SJSA1 (cell line): Measurements from ENCODE around the gene ATP8A2. TPM values are rescaled to one million over a fixed set of nuclear protein-coding genes. Genes with fewer than 3 reads are reported as not detected.
"Not testable (repeated sequence)": the region's sequence is repeated elsewhere in the genome, so short reads cannot be mapped to it uniquely, and the experiment has no call there.

Experiments used
- DNase-seq, 2 experiments: peaks; one replicate each; pipeline ENCODE4 v3.0.0-alpha.2; 2015 to 2020; ENCODE audit warnings: low spot score in 2 of 2, low read depth in 1 of 2
- H3K27ac ChIP-seq: fragments of 250-450 bp; sonication (Bioruptor Pico); 2 replicates; pipeline ENCODE4 v1.5.1; 2020; ENCODE audit warnings: mild to moderate bottlenecking, moderate library complexity
- H3K27me3 ChIP-seq: fragments of 250-450 bp; sonication (Bioruptor Pico); replicated peaks from 2 replicates; pipeline ENCODE4 v1.5.1; 2020; ENCODE audit warnings: mild to moderate bottlenecking, moderate library complexity
- H3K36me3 ChIP-seq: fragments of 250-450 bp; sonication (Bioruptor Pico); 2 replicates; pipeline ENCODE4 v1.5.1; 2020; ENCODE audit warnings: mild to moderate bottlenecking
- H3K4me1 ChIP-seq: fragments of 250-450 bp; sonication (Bioruptor Pico); replicated peaks from 2 replicates; pipeline ENCODE4 v1.6.1; 2021; ENCODE audit warnings: mild to moderate bottlenecking
- H3K4me3 ChIP-seq: fragments of 250-450 bp; sonication (Bioruptor Pico); 2 replicates; pipeline ENCODE4 v1.5.1; 2020; ENCODE audit warnings: mild to moderate bottlenecking
- H3K9me3 ChIP-seq: fragments of 250-450 bp; sonication (Bioruptor Pico); replicated peaks from 2 replicates; pipeline ENCODE4 v1.5.1; 2020; ENCODE audit warnings: mild to moderate bottlenecking
- total RNA-seq: library from RNA; depleted of rRNA; stranded (reverse); fragments of >200 nt; shearing (Covaris generic); gene quantifications from 2 replicates; pipeline ENCODE4 v1.2.3, GENCODE V29; 2014

The ATP8A2 gene
- total RNA-seq, 1 experiment from 2014 or later = 0.13 TPM

DNA sequence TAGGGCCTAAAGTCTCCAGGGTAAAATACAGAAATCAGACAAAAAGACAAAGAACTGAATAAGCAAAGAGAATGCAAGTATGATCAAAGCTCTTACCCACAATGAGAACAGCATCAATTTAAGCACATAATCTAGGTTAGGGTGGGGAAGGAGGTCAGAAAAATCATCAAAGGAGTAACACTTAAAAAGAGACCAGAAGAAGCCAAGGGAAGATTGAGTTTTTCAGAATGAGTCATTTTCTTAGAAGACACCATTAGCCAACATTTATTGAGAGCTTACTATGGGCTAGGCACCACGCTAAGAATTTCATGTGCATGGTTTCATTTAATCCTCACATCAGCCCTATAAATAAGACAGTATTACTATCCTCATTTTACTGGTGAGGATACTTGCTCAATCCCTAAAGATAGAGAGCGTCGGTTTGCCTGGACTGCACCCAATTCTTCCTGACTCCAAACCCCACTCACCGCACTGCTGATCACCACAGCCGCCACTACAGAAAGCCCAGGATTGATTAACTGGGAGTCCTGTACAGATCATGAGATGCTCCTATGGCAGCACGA is 681.7 kb downstream of the ATP8A2 start:
- peaks cover 28% of the 10 kb centered on the region for H3K27me3 ChIP-seq

DNA sequence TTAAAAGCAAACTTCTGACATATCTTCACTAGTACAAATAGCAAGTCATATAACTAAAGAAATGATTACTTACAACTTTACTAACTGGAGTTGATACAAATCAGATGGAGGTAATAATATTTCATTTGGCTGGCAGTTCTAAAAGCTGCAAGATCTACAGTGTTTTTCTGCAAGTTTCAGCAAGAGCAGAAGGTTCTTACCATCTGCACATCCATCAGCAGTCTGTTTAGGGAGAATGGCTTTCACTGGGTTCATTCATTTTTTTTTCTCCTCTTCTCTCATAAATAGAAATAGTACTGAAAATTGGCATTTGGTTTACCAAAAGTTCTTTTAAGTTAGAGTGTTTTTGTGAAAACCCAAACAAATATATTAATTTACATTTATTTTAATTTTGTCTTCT is 683.1 kb downstream of the ATP8A2 start:
- 0 out of 2 replicates have a peak, but pooled peaks cover 2% of the 10 kb centered on the region for H3K9me3 ChIP-seq
- H3K4me1 ChIP-seq = peaks cover 23% of the 10 kb centered on the region
- H3K36me3 ChIP-seq = no peaks in the 10 kb centered on the region
- no peak overlapping the region for H3K27ac ChIP-seq
- no peak overlapping the region for H3K4me3 ChIP-seq
- no peak for DNase-seq
- H3K27me3 ChIP-seq = peaks cover 18% of the 10 kb centered on the region

More for the DNA sequence above, 681.7 kb downstream of the ATP8A2 start:
- H3K4me1 ChIP-seq = peaks cover 28% of the 10 kb centered on the region
- H3K4me3 ChIP-seq = no peak overlapping the region
- no peaks in the 10 kb centered on the region for H3K36me3 ChIP-seq
- no peak for DNase-seq
- 0 out of 2 replicates have a peak, but pooled peaks cover 2% of the 10 kb centered on the region for H3K9me3 ChIP-seq
- no peak overlapping the region for H3K27ac ChIP-seq

DNA sequence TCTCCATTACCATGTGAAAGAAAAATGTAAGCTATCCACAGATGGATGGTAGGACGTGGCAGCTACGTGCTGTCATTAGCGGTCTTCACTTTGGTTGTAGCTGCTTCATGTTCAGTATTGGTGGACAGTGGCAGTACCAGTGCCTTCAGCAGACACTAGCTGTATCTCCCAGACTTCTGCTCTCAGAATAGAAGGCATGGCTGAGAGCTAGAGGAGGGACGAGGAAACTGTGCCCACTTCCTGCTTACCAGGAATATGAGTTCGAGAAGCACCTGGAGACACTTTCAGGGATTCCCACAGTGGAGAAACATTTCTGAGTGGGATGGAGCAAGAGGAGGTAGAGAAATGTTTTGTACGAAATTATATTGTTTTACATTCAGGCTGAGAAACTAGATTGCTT is 686.9 kb downstream of the ATP8A2 start:
- Histone ChIP-seq H3K36me3 (no peaks in the 10 kb centered on the region), H3K4me3 (no peak overlapping the region), H3K27me3 (no peaks in the 10 kb centered on the region), H3K27ac (no peak overlapping the region), H3K9me3 (no peaks in the 10 kb centered on the region), H3K4me1 (peaks cover 9% of the 10 kb centered on the region)
- DNase-seq = no peak

DNA sequence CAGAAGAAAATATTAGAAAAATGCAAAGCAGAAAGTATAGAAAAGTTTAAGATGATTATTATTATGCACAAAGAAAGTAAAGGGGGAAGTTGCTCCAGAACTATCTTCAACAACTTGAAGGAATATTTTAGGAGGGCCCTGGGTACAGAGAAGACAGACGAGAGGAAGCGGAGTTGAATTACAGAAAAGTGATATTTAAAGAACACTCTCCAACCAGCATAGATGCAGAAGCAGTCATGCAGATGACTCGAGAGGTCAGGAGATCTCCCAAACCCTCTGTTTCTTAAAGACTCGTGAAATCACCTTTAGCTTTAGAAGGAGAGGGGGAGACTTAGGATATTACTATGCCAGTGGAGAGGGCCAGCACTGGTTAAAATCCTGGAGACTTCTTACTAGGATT is 688.6 kb downstream of the ATP8A2 start:
- Histone ChIP-seq H3K27ac (no peak overlapping the region), H3K36me3 (no peaks in the 10 kb centered on the region), H3K4me3 (no peak overlapping the region), H3K9me3 (no peaks in the 10 kb centered on the region), H3K27me3 (no peaks in the 10 kb centered on the region), H3K4me1 (peaks cover 9% of the 10 kb centered on the region)
- DNase-seq = no peak

DNA sequence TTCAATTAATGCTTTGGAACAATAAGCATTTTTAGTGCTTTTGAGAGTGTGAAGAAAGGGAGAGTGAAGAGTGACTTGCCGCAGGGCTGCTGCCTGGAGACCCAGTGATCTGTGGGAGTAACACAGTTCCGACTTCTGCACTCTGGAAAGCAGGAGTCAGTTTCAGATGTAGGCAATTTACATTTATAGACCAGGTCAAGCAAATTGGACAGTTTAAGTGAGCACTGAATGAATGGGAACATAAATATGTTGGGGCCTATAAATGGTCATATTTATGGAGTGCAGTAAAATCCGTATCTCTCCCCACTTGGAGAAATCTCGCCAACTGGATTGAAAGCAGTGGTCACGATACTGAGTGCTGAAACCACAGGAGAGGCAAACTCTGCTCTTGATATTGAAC is 689.5 kb downstream of the ATP8A2 start:
- peaks cover 9% of the 10 kb centered on the region for H3K4me1 ChIP-seq
- H3K27me3 ChIP-seq = no peaks in the 10 kb centered on the region
- H3K9me3 ChIP-seq = no peaks in the 10 kb centered on the region
- no peak overlapping the region for H3K27ac ChIP-seq
- H3K4me3 ChIP-seq = no peak overlapping the region
- H3K36me3 ChIP-seq = no peaks in the 10 kb centered on the region
- no peak for DNase-seq

DNA sequence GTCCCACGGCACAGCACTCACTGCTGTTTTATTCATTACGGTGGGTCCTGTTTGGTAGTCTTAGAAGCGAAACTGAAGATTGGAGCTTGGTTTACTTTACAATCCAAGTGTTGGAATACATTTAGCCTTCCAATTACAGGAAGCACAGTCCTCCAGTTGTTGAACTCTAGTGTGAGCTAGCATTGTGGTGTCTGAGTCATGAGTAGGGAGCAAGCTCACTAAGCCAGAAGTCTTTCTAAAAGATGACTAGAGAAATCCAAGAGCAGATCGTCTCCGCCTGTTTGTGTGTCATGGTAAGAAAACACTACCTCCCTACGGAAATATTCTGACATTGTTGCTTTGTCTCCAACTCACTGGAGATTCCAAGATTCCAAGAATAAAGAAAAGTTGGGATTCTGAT is 690.2 kb downstream of the ATP8A2 start:
- DNase-seq = peak; percentile 53 to 56
- peaks cover 9% of the 10 kb centered on the region for H3K4me1 ChIP-seq
- no peaks in the 10 kb centered on the region for H3K9me3 ChIP-seq
- no peaks in the 10 kb centered on the region for H3K36me3 ChIP-seq
- no peaks in the 10 kb centered on the region for H3K27me3 ChIP-seq
- no peak overlapping the region for H3K4me3 ChIP-seq
- peak overlapping the region; percentile 27 for H3K27ac ChIP-seq

DNA sequence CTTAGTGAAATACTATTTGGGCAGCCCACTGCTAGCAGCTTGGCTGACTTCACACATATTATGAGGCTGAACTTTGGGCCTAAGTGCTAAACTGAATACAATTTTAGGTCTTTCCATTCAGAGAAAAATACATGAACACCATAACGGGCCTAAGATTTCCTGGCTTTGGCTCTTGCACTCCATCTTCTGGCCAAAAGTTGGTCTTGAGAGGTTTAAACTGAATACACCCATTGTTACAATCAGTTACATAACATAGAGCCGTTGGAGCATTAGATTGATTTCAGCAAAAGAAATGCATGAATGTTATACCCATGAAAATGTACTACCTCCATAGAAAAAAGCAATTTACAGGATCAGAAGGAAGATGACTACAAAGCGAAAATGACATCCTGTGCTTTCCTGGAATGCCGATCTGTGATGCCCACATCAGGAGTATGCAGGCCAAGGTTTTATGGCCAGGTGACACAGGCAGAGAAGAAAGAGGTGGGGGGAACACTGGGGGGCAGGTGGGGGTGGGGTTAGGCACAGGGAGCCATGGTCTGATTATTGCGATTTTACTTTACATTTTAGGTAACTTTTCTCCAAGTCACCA is 691.2 kb downstream of the ATP8A2 start:
- Histone ChIP-seq H3K27me3 (no peaks in the 10 kb centered on the region), H3K27ac (no peak overlapping the region), H3K9me3 (no peaks in the 10 kb centered on the region), H3K4me3 (no peak overlapping the region), H3K36me3 (no peaks in the 10 kb centered on the region), H3K4me1 (peaks cover 14% of the 10 kb centered on the region)
- DNase-seq = peak in 1 of 2 experiments; percentile 35

DNA sequence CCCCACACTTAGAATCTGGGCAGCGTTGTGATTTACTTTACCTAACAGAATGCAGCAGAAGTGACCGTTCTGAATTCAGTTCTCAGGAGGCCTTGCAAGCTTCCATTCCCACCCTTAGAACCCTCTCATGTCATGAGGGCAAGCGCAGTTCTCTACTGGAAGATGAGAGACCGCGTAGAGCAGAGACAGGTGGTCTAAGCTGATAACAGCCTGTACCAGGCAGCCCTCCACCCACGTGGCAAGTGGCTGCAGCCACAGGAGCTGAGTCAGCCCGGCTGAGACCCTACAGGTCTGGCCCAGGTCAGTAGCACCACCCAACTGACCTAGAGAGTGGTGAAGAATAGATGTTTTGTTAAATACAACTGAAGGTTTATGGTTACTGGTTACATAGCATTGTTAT is 694.7 kb downstream of the ATP8A2 start:
- H3K4me3 ChIP-seq, H3K9me3 ChIP-seq, DNase-seq, H3K27me3 ChIP-seq, H3K27ac ChIP-seq, H3K36me3 ChIP-seq: not testable (repeated sequence)
- peaks cover 14% of the 10 kb centered on the region for H3K4me1 ChIP-seq

DNA sequence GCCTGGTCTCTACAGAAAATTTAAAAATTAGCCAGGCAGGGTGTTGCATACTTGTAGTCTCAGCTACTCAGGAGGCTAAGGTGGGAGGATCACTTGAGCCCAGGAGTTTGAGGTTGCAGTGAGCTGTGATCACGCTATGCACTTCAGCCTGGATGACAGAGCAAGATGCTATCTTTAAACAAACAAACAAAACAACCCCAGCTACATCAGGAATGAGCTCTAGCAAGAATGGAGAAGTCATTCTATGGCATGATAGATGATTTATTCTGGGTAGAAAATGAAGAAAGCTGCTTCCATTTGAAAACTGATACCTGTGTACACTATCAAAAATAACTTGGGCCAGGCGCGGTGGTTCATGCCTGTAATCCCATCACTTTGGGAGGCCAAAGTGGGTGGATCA is 695.8 kb downstream of the ATP8A2 start:
- H3K27me3 ChIP-seq = no peaks in the 10 kb centered on the region
- H3K9me3 ChIP-seq = no peaks in the 10 kb centered on the region
- peaks cover 8% of the 10 kb centered on the region for H3K4me1 ChIP-seq
- H3K27ac ChIP-seq = no peak overlapping the region
- DNase-seq = no peak
- H3K36me3 ChIP-seq = no peaks in the 10 kb centered on the region
- no peak overlapping the region for H3K4me3 ChIP-seq

DNA sequence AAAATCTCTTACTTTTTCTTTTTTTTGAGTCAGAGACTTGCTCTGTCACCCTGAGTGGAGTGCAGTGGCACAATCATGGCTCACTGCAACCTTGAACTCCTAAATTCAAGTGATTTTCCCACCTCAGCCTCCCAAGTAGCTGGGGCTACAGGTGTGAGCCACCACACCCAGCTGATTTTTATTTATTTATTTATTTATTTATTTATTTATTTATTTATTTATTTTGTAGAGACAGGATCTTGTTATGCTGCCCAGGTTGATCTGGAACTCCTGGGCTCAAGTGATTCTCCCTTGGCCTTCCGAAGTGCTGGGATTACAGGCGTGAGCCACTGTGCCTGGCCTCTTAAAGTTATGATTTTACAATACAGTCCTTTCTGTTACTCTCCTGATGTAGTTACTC is 696.6 kb downstream of the ATP8A2 start:
- H3K4me1 ChIP-seq, H3K27me3 ChIP-seq, H3K27ac ChIP-seq, DNase-seq, H3K9me3 ChIP-seq, H3K4me3 ChIP-seq, H3K36me3 ChIP-seq: not testable (repeated sequence)

DNA sequence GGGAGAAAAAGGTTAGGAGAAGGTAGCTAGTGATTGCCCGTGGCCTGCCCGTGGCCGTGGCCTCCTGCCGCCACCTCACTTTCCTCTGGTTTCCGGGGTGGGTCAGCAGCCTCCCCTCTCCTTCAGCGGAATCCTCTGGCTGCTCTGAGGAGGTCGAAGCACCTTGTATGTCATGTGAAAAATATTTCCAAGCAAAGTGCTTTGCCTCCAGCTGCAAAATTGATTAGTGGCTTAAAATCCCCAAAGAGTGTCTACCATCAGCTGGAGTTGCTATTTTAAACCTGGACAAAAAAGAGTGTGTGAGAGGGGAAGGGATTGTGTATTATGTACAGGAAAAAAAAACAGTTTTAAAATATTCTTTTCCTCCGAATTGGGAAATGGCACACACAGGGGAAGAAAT is 697.9 kb downstream of the ATP8A2 start:
- H3K27me3 ChIP-seq, H3K36me3 ChIP-seq, H3K4me3 ChIP-seq, DNase-seq, H3K27ac ChIP-seq, H3K9me3 ChIP-seq, H3K4me1 ChIP-seq: not testable (repeated sequence)

DNA sequence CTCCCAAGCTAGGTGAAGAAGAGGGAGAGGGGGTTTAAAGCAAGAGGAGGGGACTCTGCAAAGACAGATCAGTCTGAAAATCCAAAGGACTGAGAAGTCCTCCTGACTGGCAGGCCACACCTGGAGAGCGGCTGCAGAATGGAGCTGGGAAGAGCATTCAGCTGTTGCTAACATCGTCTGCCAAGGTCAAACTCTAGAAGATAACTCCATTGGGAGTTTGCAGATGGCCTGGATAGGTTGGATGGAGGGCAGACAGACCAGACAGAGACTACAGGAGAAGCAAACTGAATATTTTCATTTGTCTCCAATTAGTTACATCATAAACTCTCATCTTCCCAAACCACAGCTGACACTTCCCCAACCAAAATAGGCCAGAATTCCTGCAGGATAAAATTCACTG is 699.9 kb downstream of the ATP8A2 start:
- Histone ChIP-seq H3K27ac (no peak overlapping the region), H3K4me1 (peaks cover 20% of the 10 kb centered on the region), H3K9me3 (no peaks in the 10 kb centered on the region), H3K36me3 (no peaks in the 10 kb centered on the region), H3K4me3 (no peak overlapping the region), H3K27me3 (no peaks in the 10 kb centered on the region)
- no peak for DNase-seq

DNA sequence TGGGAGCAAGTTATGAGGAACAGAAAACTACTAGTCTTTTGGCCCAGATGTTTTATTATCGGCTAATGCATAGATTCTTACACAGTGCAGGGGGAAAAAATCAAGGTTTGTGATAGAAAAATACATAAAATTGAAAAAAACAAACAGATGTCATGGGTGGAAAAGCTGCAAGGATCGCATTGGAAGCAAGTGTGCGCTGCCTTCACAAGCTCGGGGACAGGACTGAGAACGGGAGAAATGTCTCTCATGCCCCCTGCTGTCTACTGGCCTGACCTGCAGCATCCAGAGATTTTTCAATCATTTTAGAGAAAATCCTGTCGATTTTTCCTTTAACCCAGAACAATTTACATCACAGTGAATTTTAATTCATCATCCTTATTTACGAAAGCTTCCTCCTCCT is 700.6 kb downstream of the ATP8A2 start:
- not testable (repeated sequence) for H3K4me3 ChIP-seq

DNA sequence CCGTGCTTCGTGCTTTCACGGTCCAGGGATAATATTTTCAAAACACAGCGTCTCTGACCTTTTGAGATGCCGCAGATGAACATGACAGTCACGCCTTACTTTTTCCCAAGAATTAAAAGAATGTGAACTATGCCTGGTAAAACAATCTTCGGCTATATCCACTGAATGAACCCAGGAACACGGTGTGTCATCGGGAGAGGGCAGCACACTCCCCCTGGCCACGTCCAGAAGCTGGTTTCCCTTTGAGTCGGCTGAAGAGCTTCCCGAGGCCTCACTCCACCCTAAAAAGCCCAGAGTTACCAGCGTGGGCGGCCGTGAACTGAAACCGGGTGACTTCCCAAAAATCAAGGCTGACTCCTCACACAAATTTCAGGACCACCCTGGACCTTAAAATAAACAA is 702.9 kb downstream of the ATP8A2 start:
- DNase-seq = peak; percentile 69 to 70
- no peak overlapping the region for H3K4me3 ChIP-seq

More for the DNA sequence above, 700.6 kb downstream of the ATP8A2 start:
- H3K27me3 ChIP-seq, H3K36me3 ChIP-seq, H3K27ac ChIP-seq, H3K9me3 ChIP-seq, DNase-seq: not testable (repeated sequence)
- H3K4me1 ChIP-seq = peaks cover 20% of the 10 kb centered on the region

More for the DNA sequence above, 702.9 kb downstream of the ATP8A2 start:
- H3K27me3 ChIP-seq = no peaks in the 10 kb centered on the region
- H3K36me3 ChIP-seq = no peaks in the 10 kb centered on the region
- peak overlapping the region; percentile 56 for H3K27ac ChIP-seq
- H3K4me1 ChIP-seq = peaks cover 15% of the 10 kb centered on the region
- H3K9me3 ChIP-seq = no peaks in the 10 kb centered on the region
